H1 (cell line): ENCODE results near the gene ZHX3. TPM values are rescaled to one million over a fixed set of nuclear protein-coding genes. Genes with fewer than 3 reads are reported as not detected.
A peak's percentile ranks its signal among the peaks of the same experiment; 100 is the strongest.

Source experiments
- CTCF ChIA-PET: fragments of 300-600 bp; sonication (Branson Sonifier 250); formaldehyde crosslinking; loops from one replicate; lab custom pipeline; 2021; ENCODE audit not compliant: partially characterized antibody; lab: Charles Lee
- POLR2A ChIA-PET: fragments of 300-600 bp; sonication (Branson Sonifier 250); formaldehyde crosslinking; loops from one replicate; lab custom pipeline; 2021; ENCODE audit warnings: inconsistent platforms; ENCODE audit not compliant: partially characterized antibody; lab: Charles Lee
- DNase-seq, 2 experiments: peaks; one replicate each; pipeline versions ENCODE4 v3.0.0 to v3.0.0-alpha.2; 2010 to 2022; ENCODE audit warnings: low spot score in 2 of 2, low read depth in 1 of 2, mixed read lengths in 1 of 2
- FAIRE-seq: peaks from 2 replicates; lab custom pipeline; 2011; peaks lifted over from hg19 to GRCh38; lab: Jason Lieb, UNC
- H2AFZ ChIP-seq: 2 replicates; pipeline ENCODE4 v1.8.1; 2012; ENCODE audit warnings: low read length, inconsistent platforms
- H2AK5ac ChIP-seq: 2 replicates; pipeline ENCODE4 v1.6.1; 2013; ENCODE audit warnings: low read depth, low read length
- H2BK120ac ChIP-seq: replicated peaks from 2 replicates; pipeline ENCODE3; 2013; ENCODE audit warnings: low read depth, low read length, inconsistent platforms
- H2BK12ac ChIP-seq: 2 replicates; pipeline ENCODE4 v1.6.1; 2013; ENCODE audit warnings: low read depth, low read length
- H2BK15ac ChIP-seq: 2 replicates; pipeline ENCODE4 v1.6.1; 2013; ENCODE audit warnings: low read length
- H2BK20ac ChIP-seq: 2 replicates; pipeline ENCODE4 v1.6.1; 2013; ENCODE audit warnings: low read length
- H2BK5ac ChIP-seq: 2 replicates; pipeline ENCODE4 v1.6.1; 2013; ENCODE audit warnings: low read depth, low read length
- H3K14ac ChIP-seq: 2 replicates; pipeline ENCODE4 v1.6.1; 2013; ENCODE audit warnings: inconsistent platforms; ENCODE audit not compliant: insufficient read length
- H3K18ac ChIP-seq: 2 replicates; pipeline ENCODE4 v1.6.1; 2013; ENCODE audit warnings: low read length; ENCODE audit errors: extremely low read depth
- H3K23ac ChIP-seq: 2 replicates; pipeline ENCODE4 v1.6.1; 2013; ENCODE audit warnings: inconsistent platforms; ENCODE audit not compliant: insufficient read length
- H3K23me2 ChIP-seq: 2 replicates; pipeline ENCODE4 v1.6.1; 2013; ENCODE audit warnings: low read depth, low read length
- H3K27ac ChIP-seq: 2 replicates; pipeline ENCODE4 v1.6.1; 2011; ENCODE audit warnings: low read depth, low read length, inconsistent platforms
- H3K27me3 ChIP-seq, 4 experiments: replicated peaks in 1 of 4; 1 replicate in 1 of 4; 2 replicates in 3 of 4; pipeline versions ENCODE4 v1.6.1 to v1.8.1; 2011 to 2013; ENCODE audit warnings: low read length in 3 of 4, mild to moderate bottlenecking in 3 of 4, inconsistent platforms in 2 of 4, mixed read lengths in 2 of 4, moderate library complexity in 1 of 4; ENCODE audit not compliant: control insufficient read depth in 3 of 4, insufficient read depth in 3 of 4; ENCODE audit errors: extremely low read depth in 1 of 4
- H3K36me3 ChIP-seq, 4 experiments: 2 replicates each; pipeline versions ENCODE4 v1.6.1 to v1.8.1; 2011 to 2013; ENCODE audit warnings: mild to moderate bottlenecking in 4 of 4, low read length in 3 of 4, moderate library complexity in 2 of 4, control low read depth in 1 of 4, inconsistent platforms in 1 of 4; ENCODE audit not compliant: insufficient read depth in 4 of 4, control insufficient read depth in 2 of 4
- H3K4ac ChIP-seq: replicated peaks from 2 replicates; pipeline ENCODE3; 2013; ENCODE audit warnings: low read length, low read depth, mixed read lengths, inconsistent platforms; ENCODE audit not compliant: insufficient read length
- H3K4me1 ChIP-seq, 4 experiments: replicated peaks in 1 of 4; 1 replicate in 1 of 4; 2 replicates in 3 of 4; pipeline versions ENCODE4 v1.6.1 to v1.8.1; 2011 to 2013; ENCODE audit warnings: low read length in 3 of 4, inconsistent platforms in 2 of 4, mixed read lengths in 1 of 4; ENCODE audit not compliant: insufficient read depth in 4 of 4, control insufficient read depth in 3 of 4
- H3K4me2 ChIP-seq, 2 experiments: 2 replicates each; pipeline versions ENCODE4 v1.6.1 to v1.8.1; 2011 to 2013; ENCODE audit warnings: low read depth in 2 of 2, low read length in 2 of 2, control low read depth in 1 of 2, inconsistent platforms in 1 of 2, mild to moderate bottlenecking in 1 of 2; ENCODE audit not compliant: insufficient read depth in 1 of 2
- H3K4me3 ChIP-seq, 4 experiments: fragments of 200-600, 300-600 bp in 1 of 4; sonication (generic), shearing (Covaris generic), sonication (Bioruptor Twin) in 1 of 4; 2 replicates each; pipeline versions ENCODE4 v1.5.1 to v1.8.1; 2011 to 2016; ENCODE audit warnings: low read length in 4 of 4, low read depth in 3 of 4, control low read depth in 2 of 4, inconsistent platforms in 2 of 4, mild to moderate bottlenecking in 2 of 4, mixed read lengths in 1 of 4, moderate library complexity in 1 of 4; ENCODE audit not compliant: insufficient read depth in 2 of 4; ENCODE audit errors: extremely low read depth in 1 of 4
- H3K56ac ChIP-seq: replicated peaks from 2 replicates; pipeline ENCODE3; 2013; ENCODE audit warnings: low read depth, mild to moderate bottlenecking, mixed read lengths, low read length, inconsistent platforms; ENCODE audit not compliant: insufficient read length
- H3K79me1 ChIP-seq: 2 replicates; pipeline ENCODE4 v1.6.1; 2013; ENCODE audit warnings: low read depth, low read length, control low read depth
- H3K79me2 ChIP-seq, 2 experiments: 2 replicates each; pipeline versions ENCODE4 v1.6.1 to v1.8.1; 2012 to 2013; ENCODE audit warnings: low read length in 2 of 2, mild to moderate bottlenecking in 2 of 2, inconsistent platforms in 1 of 2; ENCODE audit not compliant: insufficient read depth in 2 of 2, control insufficient read depth in 1 of 2
- H3K9ac ChIP-seq, 4 experiments: replicated peaks in 1 of 4; 1 replicate in 1 of 4; 2 replicates in 3 of 4; pipeline versions ENCODE4 v1.6.1 to v1.8.1; 2011 to 2013; ENCODE audit warnings: low read depth in 3 of 4, low read length in 3 of 4, control low read depth in 2 of 4, mild to moderate bottlenecking in 2 of 4, moderate library complexity in 2 of 4, inconsistent platforms in 1 of 4; ENCODE audit errors: extremely low read depth in 1 of 4
- H3K9me3 ChIP-seq, 2 experiments: 2 replicates each; pipeline versions ENCODE4 v1.6.1 to v1.8.1; 2012 to 2013; ENCODE audit warnings: mild to moderate bottlenecking in 2 of 2, moderate library complexity in 2 of 2, control low read depth in 1 of 2, inconsistent platforms in 1 of 2, low read depth in 1 of 2, low read length in 1 of 2, mixed read lengths in 1 of 2; ENCODE audit not compliant: insufficient read depth in 2 of 2
- H4K20me1 ChIP-seq, 2 experiments: replicated peaks in 1 of 2; 2 replicates each; pipeline versions ENCODE3 to v1.8.1; 2011 to 2013; ENCODE audit warnings: inconsistent platforms in 2 of 2, low read length in 2 of 2, mild to moderate bottlenecking in 1 of 2; ENCODE audit not compliant: insufficient read depth in 2 of 2, control insufficient read depth in 1 of 2
- H4K5ac ChIP-seq: 2 replicates; pipeline ENCODE4 v1.6.1; 2013; ENCODE audit warnings: low read length, low read depth, mixed read lengths, inconsistent platforms; ENCODE audit not compliant: insufficient read length
- H4K8ac ChIP-seq: 2 replicates; pipeline ENCODE4 v1.8.0; 2013; ENCODE audit warnings: mild to moderate bottlenecking, moderate library complexity, low read length, inconsistent platforms; ENCODE audit not compliant: insufficient read depth; ENCODE audit errors: extremely low read depth
- H4K91ac ChIP-seq: replicated peaks from 2 replicates; pipeline ENCODE3; 2013; ENCODE audit warnings: low read length, mixed read lengths, inconsistent platforms; ENCODE audit not compliant: insufficient read length
- BRCA1 ChIP-seq: IDR thresholded peaks from 2 replicates; pipeline ENCODE4 v1.6.1; 2012; ENCODE audit warnings: low read depth, low read length, improper control_type of control experiment
- CHD1 ChIP-seq: IDR thresholded peaks from 2 replicates; pipeline ENCODE4 v1.6.1; 2012; ENCODE audit warnings: low read depth, low read length, improper control_type of control experiment
- EZH2 ChIP-seq: fragments of 200-600 bp; sonication (generic); IDR thresholded peaks from 2 replicates; pipeline ENCODE4 v1.7.1; 2012; ENCODE audit warnings: low read depth, mild to moderate bottlenecking, moderate library complexity, low read length, inconsistent platforms; ENCODE audit not compliant: severe bottlenecking
- GTF2F1 ChIP-seq: IDR thresholded peaks from 2 replicates; pipeline ENCODE4 v1.6.1; 2012; ENCODE audit warnings: low read depth, low read length, improper control_type of control experiment, borderline replicate concordance
- JUND ChIP-seq: IDR thresholded peaks from 2 replicates; pipeline ENCODE4 v1.6.1; 2011; ENCODE audit warnings: mild to moderate bottlenecking, improper control_type of control experiment, low read length
- POLR2A ChIP-seq, 2 experiments: IDR thresholded peaks; 1 replicate in 1 of 2; 2 replicates in 1 of 2; pipeline ENCODE4 v1.6.1; 2011; ENCODE audit warnings: low read depth in 2 of 2, low read length in 2 of 2, mild to moderate bottlenecking in 2 of 2; ENCODE audit errors: control extremely low read depth in 1 of 2
- POU5F1 ChIP-seq: IDR thresholded peaks from 2 replicates; pipeline ENCODE4 v1.6.1; 2011; ENCODE audit warnings: low read depth, mild to moderate bottlenecking, low read length, moderate library complexity
- RBBP5 ChIP-seq: IDR thresholded peaks from 2 replicates; pipeline ENCODE4 v1.7.1; 2012; ENCODE audit warnings: low read depth, mild to moderate bottlenecking, inconsistent platforms, low read length, moderate library complexity, borderline replicate concordance
- SAP30 ChIP-seq: fragments of 300-600 bp; sonication (generic); IDR thresholded peaks from 2 replicates; pipeline ENCODE4 v1.7.1; 2012; ENCODE audit warnings: low read length, moderate library complexity, mild to moderate bottlenecking, inconsistent platforms; ENCODE audit not compliant: insufficient read depth, insufficient replicate concordance
- SIRT6 ChIP-seq: IDR thresholded peaks from one replicate; pipeline ENCODE4 v1.7.1; 2012; ENCODE audit warnings: low read length, inconsistent platforms
- SP1 ChIP-seq: IDR thresholded peaks from 2 replicates; pipeline ENCODE4 v1.6.1; 2011; ENCODE audit warnings: low read depth, low read length
- SP4 ChIP-seq: IDR thresholded peaks from 2 replicates; pipeline ENCODE4 v1.6.1; 2012; ENCODE audit warnings: low read length, inconsistent platforms
- SUZ12 ChIP-seq: fragments of 200-600 bp; sonication (generic); IDR thresholded peaks from 2 replicates; pipeline ENCODE4 v1.6.1; 2012; ENCODE audit warnings: mild to moderate bottlenecking, inconsistent platforms, low read length, moderate library complexity, mixed read lengths
- TAF7 ChIP-seq: optimal IDR thresholded peaks from 2 replicates; pipeline ENCODE3; 2011; ENCODE audit warnings: low read depth, mild to moderate bottlenecking, inconsistent platforms, low read length, moderate library complexity, borderline replicate concordance
- WGBS, 2 experiments: shearing (Covaris generic) in 1 of 2; methylation state at CpG; one replicate each; pipeline versions ENCODE4 v1.1.6 to v1.1.7; 2013 to 2015; ENCODE audit warnings: low lambda C conversion rate in 2 of 2, mixed read lengths in 2 of 2, inconsistent platforms in 1 of 2, low coverage in 1 of 2, missing lambda C conversion rate in 1 of 2; ENCODE audit not compliant: insufficient replicate concordance in 2 of 2, insufficient coverage in 1 of 2, insufficient read length in 1 of 2; ENCODE audit errors: extremely low coverage in 1 of 2, missing lambda C conversion rate in 1 of 2; 5-methylcytosine and 5-hydroxymethylcytosine counted together
- polyA plus RNA-seq, 7 experiments: library from polyadenylated mRNA; depleted of rRNA in 3 of 7; stranded (reverse) in 5 of 7; unstranded in 2 of 7; fragments of >200 nt in 5 of 7; fragments of 200-250 nt in 2 of 7; gene quantifications; 1 replicate in 5 of 7; 2 replicates in 1 of 7; 4 replicates in 1 of 7; pipeline versions ENCODE4 v1.2.1 to v1.2.3, GENCODE V29; 2011 to 2013; ENCODE audit warnings: missing spikeins in 2 of 7, mixed read lengths in 2 of 7
- total RNA-seq: library from RNA; stranded (reverse); fragmentation: NEBNext Ultra II Directional; extraction: Animal tissue kit (Norgen Biotek cat#: 25700); gene quantifications from 2 replicates; pipeline ENCODE4 v1.2.1, GENCODE V29; 2021

The ZHX3 gene
- total and polyA plus RNA-seq, 2 of the 8 experiments (the other 6 are each of a cell fraction or from before 2014, with no cell fraction given) = 1.00 to 7.8 TPM

DNA sequence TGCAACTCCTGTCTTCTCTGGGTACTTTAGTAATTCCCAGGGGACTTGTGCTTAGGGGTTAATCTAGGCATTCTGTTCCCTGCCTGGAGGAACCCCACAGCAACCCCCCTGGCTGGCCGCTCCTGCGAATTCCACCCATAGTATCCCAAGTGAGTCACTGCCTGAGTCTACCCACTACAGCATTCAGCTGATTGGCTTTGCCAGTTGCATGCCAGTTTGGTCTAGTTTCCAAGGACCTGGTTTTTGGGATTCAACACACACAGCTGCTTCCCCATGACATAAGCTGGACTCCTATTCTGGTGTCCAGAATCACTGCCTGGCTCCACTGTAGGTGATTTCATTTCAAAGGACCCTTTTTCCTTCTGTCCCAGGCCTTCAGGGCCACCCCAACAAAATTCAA lies 139.9 kb downstream of the ZHX3 start:
- POLR2A ChIA-PET = interaction anchor here (1.6 kb wide), 1 partner anchor 22 kb away, joined by 3 read pairs; no protein-coding TSS in a partner anchor
- CTCF ChIA-PET = interaction anchor here (1.3 to 7.3 kb wide), 4 partner anchors 43 to 212 kb away, joined by 3 to 112 read pairs (median 4); partner anchors contain the start of gene LPIN3

More for the DNA sequence above, 139.9 kb downstream of the ZHX3 start:
- Histone ChIP-seq H2AFZ (no peak overlapping the region), H3K36me3 (peaks cover 17 to 42% (median 33%) of the 10 kb centered on the region in 4 experiments), H4K5ac (no peak overlapping the region)
- TF ChIP-seq POU5F1 (no peak), JUND (no peak), SAP30 (no peak), SIRT6 (no peak), POLR2A (IDR thresholded peaks at IDR 0.05; ENCODE audit: control extremely low read depth in 1 of 2, low read depth in 2 of 2, low read length in 2 of 2) (no peak), TAF7 (no peak), GTF2F1 (no peak), EZH2 (no peak), BRCA1 (no peak), SP1 (no peak), CHD1 (no peak), SUZ12 (no peak), SP4 (no peak), RBBP5 (no peak)
- TF ChIP-seq, all 59 proteins: peak for 0
- Histone ChIP-seq H3K18ac (no peak overlapping the region), H3K23ac (no peak overlapping the region), H4K8ac (no peak overlapping the region), H3K4me3 (no peak overlapping the region), H2BK5ac (no peak overlapping the region), H3K79me2 (no peaks in the 10 kb centered on the region), H3K9ac (no peak overlapping the region), H3K14ac (no peak overlapping the region), H3K56ac (no peak overlapping the region), H3K4me2 (no peak overlapping the region), H3K23me2 (no peaks in the 10 kb centered on the region), H3K4ac (no peak overlapping the region), H2BK15ac (no peak overlapping the region), H3K27me3 (no peaks in the 10 kb centered on the region), H2BK20ac (no peak overlapping the region), H2BK12ac (no peak overlapping the region), H2AK5ac (no peak overlapping the region), H3K79me1 (no peaks in the 10 kb centered on the region), H4K91ac (no peak overlapping the region), H3K9me3 (no peaks in the 10 kb centered on the region), H2BK120ac (no peak overlapping the region), H3K4me1 (peaks cover 0 to 4% (median 0%) of the 10 kb centered on the region in 4 experiments; a peak in 1 of 7 replicates), H3K27ac (no peak overlapping the region), H4K20me1 (peaks cover 4 to 12% of the 10 kb centered on the region in 2 experiments)
- WGBS, 2 experiments = 88% methylated on average over 2 of the region's 2 CpGs; no CpG with 5 or more reads in 1 of the 2 experiments
- FAIRE-seq = no peak
- peak; percentile 13 to 40 for DNase-seq
